GM12873 (cell line): Measurements from ENCODE around the gene OLFM1.

Source experiments
- TF ChIP-seq, protein P1 (sequence below): IDR thresholded peaks from 2 replicates; pipeline ENCODE4 v1.5.1; 2012; ENCODE audit warnings: low read depth, mild to moderate bottlenecking, moderate library complexity, low read length, control low read depth; ENCODE audit not compliant: insufficient read depth; ENCODE audit errors: missing control alignments

The OLFM1 gene

DNA sequence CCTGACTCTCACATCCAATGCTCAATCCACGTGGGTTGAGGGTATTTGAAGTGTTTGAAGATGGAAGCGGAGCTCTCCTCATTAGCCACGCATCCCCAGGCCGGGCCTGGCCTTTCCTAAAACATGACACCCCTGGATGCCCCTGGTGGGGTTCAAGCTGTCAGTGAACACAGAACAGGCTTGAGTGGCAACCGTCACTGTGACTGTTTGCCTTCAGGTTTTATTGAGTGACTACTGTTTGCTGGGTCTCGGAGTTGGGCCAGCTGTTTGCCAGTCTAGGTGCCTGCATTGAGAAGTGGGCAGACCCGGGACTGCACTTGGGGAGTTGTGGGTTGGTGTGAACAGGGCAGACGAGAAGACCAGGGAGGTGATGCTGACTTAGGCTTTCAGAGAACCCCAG lies 7.8 kb upstream of the OLFM1 start:
- TF ChIP-seq, protein P1, sequence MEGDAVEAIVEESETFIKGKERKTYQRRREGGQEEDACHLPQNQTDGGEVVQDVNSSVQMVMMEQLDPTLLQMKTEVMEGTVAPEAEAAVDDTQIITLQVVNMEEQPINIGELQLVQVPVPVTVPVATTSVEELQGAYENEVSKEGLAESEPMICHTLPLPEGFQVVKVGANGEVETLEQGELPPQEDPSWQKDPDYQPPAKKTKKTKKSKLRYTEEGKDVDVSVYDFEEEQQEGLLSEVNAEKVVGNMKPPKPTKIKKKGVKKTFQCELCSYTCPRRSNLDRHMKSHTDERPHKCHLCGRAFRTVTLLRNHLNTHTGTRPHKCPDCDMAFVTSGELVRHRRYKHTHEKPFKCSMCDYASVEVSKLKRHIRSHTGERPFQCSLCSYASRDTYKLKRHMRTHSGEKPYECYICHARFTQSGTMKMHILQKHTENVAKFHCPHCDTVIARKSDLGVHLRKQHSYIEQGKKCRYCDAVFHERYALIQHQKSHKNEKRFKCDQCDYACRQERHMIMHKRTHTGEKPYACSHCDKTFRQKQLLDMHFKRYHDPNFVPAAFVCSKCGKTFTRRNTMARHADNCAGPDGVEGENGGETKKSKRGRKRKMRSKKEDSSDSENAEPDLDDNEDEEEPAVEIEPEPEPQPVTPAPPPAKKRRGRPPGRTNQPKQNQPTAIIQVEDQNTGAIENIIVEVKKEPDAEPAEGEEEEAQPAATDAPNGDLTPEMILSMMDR, result no peak

DNA sequence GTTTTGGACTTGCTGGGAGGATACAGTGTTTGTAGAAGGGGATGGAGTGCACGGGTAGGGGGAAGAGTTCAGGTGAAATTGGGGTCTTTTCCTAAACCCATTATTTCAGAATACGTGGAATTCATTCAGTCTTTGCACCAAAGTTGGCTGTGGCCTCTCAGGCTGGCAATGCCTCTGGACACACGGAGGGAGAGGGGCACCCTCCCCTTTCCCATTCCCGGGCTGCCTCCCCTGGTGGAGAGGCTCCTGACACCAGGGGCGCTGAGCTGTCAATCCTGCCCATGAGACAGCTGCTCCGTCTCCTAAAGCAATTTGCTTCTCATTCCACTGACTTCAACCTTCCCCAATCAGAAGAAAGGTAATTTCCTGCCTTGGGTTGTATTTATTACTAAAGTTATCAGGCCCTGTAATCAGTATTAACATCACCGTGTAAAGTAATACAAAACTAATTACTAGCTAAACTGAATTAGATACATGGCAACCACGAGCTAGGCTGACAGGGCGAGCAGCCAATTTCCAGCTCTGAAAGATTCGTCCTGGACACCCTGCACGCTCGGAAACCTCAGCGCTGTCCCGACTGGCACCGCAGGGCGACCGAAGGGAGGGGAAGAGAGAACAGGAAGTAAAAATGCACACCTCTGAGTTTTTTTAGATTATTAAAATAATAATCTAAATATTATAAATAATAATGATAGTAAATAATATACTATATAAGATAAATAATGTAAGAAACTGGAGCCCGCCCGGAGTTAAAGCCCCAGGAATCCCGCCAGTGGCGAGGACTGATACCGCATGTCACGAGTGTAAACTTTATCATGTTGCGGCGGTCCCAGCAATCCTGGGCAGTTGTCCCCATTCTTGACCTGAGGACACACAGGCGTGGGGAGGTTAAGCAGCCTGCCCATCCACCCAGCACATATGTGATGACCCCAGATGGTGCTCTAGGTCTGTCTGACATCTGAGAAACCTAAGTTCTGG lies 6.9 kb upstream of the OLFM1 start:
- TF ChIP-seq, protein P1, result no peak

DNA sequence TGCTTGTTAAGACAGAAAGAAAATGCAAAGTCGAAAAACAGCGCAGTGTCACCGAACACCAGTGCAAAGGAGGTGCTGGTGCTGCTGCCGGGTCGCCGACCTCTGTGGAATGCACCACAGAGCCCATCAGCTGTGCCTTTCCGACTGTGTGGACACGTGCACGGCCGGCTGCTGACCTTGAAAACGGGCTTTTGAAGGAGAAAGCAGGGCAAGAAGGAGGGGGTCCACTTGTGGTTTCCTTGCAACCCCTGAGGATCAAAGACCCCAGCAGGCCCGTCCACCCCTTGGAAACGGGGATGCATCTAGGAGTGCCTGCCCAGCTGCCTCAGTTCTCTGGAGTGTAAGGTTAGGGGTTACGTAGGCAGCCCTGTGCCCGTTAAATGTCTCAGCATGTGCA lies 6.2 kb upstream of the OLFM1 start:
- TF ChIP-seq, protein P1, result no peak

DNA sequence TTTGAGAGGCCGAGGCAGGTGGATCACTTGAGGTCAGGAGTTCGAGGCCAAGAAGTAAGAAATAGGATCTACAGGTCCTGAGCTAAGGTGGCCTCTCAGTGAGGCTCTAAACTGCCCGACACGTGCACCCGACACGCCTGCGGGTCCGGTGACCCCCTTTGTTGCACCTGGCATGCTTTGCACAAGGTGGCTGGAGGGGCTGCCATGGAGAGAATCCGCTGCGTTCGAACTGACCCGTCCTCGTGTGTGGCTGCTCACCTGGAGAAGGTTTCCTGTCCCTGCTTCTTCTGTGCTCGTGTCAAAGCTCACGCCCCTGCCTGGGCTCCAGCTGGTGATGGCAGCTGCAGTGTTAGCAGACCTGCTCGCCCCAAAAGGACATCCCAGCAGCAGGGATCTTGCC lies 5.7 kb upstream of the OLFM1 start:
- TF ChIP-seq, protein P1, result no peak

DNA sequence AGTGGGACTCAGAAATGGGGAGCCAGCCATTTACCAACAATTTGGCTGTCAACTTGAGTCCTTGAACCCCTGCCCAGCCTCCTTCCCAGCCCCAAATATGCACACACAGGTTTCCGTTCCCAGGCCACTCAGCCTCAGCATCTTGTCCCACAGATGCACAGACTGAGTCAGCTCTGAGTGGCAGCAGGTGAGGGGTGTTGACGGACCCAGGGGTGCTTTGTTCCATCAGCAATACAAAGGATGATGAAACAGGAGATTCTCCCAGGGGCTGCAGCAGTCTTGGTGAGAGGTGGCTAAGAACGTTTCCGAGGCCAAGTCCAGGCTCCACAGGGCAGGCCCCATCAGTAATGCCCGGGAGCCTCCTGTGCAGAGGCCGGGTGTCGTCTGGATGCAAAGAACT lies 4.9 kb upstream of the OLFM1 start:
- TF ChIP-seq, protein P1, result no peak

- TF ChIP-seq, protein P1, result no peak
Measured at GRCh38 chr9:135083241-135083810, 4.1 kb upstream of the OLFM1 start.

- TF ChIP-seq, protein P1, result no peak
Measured at GRCh38 chr9:135083831-135084230, 3.6 kb upstream of the OLFM1 start.
